HG02970 (cell line): Measurements from ENCODE around the gene CYTH2.

ENCODE experiments used
- ATAC-seq: cut with Tn5 transposase; IDR thresholded peaks from one replicate; pipeline ENCODE4 v1.9.1; 2021; ENCODE audit warnings: mild to moderate bottlenecking, moderate library complexity, moderate number of reproducible peaks; ENCODE audit not compliant: unreplicated experiment, low FRiP score

Gene CYTH2

DNA sequence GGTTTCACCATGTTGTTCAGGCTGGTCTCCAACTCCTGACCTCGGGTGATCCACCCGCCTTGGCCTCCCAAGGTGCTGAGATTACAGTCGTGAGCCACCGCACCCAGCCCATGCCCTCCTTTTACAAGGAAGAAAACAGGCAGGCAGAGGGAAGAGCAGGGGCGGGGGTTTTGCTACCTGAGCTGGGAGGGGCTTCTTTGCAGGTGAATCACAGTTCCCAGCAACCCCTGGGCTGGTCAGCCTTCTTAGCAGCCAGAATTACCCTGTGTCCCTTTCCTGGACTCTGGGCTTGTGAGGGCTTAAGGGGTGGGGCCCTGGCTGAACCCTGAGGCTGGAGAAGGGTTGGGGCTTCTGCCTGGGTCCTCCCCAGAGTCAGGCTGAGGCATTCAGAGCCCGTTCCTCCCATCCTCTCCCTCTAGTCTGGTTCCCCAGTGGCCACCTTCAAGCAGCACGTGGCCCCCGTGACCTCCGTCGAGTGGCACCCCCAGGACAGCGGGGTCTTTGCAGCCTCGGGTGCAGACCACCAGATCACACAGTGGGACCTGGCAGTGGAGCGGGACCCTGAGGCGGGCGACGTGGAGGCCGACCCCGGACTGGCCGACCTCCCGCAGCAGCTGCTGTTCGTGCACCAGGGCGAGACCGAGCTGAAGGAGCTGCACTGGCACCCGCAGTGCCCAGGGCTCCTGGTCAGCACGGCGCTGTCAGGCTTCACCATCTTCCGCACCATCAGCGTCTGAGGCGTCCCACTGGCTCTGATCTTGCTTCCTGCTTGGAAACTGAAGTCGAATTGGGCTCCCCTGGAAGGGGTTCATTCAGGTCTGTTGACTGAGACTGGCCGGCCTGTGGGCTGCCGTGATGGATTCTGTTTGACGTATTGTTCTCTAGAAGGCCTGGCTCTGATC, 16.6 kb upstream of the CYTH2 start:
- ATAC-seq, result no peak

DNA sequence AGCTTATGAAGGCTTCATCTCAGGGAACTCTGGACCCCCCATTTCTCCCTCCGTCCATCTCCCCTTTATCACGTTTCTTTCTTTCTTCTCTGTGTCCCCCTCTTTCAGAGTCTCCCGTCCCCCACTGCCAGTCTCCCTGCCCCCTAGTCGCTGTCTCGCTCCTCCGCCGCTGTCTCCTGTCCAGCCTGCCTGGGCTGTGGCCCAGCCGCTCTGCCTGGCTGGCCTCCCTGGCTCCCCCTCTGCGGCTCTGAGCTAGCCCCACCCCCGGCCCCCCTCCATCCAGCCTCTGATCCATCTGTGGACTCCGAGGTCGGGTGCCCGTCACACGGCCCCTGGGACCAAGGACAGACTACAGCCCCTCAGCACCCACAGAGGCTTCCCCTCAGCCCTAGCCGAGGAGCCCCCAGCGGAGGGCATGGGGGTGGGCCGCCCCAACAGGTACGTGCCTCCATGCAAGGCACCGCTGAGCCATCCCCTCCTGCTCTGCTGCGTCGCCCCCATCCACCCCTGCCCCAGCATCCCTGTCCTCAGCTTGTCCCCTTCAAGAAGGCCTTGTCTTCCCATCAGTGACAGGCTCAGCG, 14.9 kb upstream of the CYTH2 start:
- no peak for ATAC-seq

- no peak for ATAC-seq
These were observed 13.8 kb upstream of the CYTH2 start, which contains the start of gene KCNJ14 for GRCh38 chr19:48455171-48455907. TSS of gene KCNJ14 (plus strand) at chr19:48455574. CDS start at chr19:48461725, 6,151 bp downstream.

DNA sequence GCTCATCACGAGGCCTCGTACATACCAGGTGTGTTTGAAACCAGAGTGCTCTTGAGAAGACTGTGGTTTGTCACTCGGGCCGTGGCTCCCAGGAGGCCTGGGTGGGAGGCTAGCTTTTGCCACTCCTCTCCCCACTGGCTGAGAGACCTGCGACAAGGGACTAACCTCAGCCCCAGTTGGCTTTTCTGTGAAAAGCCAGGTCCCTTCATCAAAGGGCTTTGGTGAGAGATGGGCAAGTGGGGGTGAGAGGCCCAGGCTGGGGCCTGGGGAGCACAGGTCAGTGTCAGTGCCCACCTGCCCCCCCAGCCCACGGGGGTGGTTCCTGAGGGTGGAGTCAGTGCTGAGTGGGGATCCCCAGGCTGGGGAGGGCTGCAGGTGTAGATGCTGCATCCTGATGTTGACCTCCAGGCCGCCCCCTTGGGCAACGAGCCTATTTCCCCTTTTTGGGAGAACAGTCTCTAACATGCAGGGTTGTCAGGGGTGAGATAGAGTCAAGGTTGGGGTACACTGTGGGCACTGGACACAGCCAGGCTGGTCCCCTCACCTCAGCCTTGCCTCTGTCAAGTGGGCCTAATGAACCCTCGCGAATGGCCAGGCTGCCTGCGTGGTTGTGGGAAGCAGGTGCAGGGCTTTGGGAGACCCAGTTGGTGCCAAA, 13.1 kb upstream of the CYTH2 start:
- no peak for ATAC-seq

DNA sequence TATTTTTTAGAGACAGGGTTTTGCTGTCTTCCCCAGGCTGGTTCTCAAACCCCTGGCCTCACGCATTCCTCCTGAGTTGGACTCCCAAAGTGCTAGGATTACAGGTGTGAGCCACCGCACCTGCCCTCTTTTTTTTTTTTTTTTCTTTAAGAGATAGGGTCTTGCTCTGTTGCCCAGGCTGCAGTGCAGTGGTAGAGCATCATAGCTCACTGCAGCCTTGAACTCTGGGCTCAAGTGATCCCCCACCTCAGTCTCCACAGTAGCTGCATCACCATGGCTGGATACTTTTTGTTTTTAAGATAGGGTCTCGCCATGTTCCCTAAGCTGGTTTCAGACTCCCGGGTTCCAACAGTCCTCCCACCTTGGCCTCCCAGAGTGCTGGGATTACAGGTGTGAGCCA, 12.3 kb upstream of the CYTH2 start:
- ATAC-seq, result no peak

DNA sequence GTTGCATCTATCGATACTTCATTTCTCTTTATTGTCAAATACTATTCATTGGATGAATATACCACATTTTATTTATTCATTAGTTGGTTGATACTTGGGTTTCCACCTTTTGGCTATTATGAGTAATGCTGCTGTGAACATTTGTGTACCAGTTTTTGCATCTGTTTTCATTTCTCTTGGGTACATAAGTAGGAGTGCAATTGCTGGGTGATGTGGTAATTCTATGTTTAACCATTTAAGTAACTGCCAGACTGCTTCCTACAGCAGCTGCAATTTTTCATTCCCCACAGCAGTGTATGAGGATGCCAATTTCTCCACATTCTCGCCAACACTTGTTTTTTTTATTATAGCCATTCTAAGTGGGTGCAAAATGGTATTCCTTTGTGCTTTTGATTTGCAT, 11.2 kb upstream of the CYTH2 start:
- no peak for ATAC-seq

DNA sequence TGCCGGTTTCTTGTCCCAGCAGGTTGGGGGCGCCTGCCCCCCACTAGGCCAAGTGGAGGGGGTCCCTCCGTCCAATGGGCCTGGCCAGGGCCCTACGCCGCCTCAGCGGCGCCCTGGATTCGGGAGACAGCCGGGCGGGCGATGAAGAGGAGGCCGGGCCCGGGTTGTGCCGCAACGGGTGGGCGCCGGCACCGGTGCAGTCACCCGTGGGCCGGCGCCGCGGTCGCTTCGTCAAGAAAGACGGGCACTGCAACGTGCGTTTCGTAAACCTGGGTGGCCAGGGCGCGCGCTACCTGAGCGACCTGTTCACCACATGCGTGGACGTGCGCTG, 7.6 kb upstream of the CYTH2 start:
- ATAC-seq, result no peak

DNA sequence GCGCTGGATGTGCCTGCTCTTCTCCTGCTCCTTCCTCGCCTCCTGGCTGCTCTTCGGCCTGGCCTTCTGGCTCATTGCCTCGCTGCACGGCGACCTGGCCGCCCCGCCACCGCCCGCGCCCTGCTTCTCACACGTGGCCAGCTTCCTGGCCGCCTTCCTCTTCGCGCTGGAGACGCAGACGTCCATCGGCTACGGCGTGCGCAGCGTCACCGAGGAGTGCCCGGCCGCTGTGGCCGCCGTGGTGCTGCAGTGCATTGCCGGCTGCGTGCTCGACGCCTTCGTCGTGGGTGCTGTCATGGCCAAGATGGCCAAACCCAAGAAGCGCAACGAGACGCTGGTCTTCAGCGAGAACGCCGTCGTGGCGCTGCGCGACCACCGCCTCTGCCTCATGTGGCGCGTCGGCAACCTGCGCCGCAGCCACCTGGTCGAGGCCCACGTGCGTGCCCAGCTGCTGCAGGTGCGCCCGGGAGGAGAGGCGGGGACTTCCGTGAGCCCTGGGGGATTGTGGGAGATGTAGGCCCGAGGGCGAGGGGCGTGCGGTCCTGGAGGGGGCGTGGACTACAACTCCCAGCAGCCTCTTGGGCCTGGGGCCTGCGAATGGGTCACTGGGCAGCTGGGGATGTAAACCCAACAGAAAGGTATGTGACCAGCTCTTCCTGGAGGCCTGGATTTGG, 7.0 kb upstream of the CYTH2 start:
- no peak for ATAC-seq

DNA sequence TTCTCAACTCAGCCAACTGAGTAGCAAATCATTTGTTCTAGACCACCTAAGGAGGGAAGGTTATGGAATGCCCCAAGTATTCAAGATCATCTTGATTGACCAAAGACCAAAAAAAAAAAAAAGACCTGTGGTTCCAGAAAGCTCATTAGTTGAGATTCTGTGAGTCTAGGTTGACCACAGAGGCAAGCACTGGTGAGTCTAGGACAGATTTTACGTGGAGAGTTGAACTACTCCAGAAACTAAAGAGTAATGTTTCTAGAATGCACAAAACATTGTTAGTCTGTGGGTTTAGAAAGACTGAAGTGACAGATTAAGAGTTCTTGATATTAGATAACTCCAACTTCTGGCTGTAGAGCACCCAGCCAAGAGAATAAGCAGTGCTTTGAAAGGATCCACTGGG, 4.0 kb upstream of the CYTH2 start:
- no peak for ATAC-seq

DNA sequence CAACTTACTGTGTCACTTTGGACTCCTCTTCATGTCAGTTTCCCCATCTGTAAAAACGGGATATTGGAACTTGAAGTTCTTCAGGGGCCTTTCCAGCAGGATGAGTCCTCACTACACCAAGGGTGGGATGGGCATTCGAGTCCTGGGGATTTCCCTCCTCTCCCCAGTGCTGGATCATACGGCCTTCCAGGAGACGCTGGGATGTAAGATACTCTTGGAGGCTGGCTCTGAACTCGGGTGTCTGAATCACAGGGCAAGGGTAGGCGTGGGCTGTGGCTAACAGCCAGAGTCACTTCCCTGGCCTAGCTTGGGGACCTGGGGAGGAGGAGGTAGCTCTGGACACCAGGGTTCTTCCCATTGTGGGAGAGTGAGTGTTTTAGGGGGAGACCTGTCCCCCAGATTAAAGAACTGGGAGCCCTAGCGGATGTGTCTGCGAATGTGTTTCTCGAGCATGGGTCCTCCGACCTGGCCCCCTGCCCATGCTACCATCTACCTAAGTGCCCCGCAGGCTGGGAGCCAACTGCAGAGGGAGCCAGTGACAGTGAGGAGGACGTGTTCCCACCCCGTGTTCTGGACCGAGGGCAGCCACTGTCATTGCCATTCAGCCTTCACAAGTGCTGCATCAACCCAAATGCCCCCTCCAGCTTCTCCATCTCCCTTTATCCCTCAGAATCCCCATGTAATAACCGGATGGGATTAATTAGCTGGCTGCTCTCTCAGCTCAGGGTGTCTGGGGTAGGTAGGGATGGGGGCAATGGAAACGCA, 2.4 kb upstream of the CYTH2 start:
- ATAC-seq, result no peak

DNA sequence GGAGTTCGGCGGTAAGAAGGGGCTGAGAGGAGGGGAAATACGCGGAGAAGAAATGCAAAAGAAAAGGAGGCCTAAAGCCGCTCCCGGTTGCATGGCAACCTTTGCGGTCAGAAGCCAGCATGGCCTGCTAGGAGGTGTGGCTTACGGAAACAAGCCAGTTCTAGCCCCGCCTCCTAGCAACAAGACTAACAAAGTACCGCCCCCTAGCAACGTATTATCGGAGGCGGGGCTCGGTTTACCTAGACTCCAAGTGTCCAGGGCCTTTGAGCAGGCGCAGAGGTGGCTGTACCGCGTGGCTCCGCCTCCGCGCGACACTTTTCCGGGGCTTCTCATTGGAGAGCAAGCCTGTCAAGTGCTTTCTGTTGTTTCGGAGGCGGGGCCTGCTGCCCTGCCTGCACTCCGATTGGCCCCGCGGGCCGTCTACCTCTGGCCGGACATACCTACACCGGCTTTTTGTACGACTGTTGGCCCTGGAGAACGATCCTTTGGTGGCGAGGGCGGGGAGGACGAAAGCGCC, 339 bp upstream of the CYTH2 start:
- ATAC-seq, result peak; percentile 93

GRCh38 chr19:48469934-48470680, 938 bp downstream of the CYTH2 start:
- no peak for ATAC-seq

DNA sequence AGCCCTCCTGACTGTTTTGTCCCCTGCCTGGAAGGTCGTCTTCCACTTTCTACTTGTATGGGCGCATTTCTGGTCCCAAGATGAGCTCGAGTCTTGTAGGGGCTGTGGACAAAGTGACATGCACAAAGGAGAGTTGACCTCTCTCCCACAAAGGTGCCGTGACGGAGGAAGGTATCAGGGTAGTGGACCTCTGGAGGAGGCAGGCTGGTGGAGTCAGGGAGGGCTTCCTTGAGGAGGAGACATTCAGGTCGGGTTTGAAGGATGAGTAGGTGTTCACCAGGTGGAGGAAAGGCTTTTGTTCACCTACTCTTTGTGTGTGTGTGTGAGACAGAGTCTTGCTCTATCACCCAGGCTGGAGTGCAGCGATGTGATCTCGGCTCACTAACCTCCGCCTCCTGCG, 1.7 kb downstream of the CYTH2 start:
- no peak for ATAC-seq

- no peak for ATAC-seq
These were observed 2.7 kb downstream of the CYTH2 start for GRCh38 chr19:48471836-48472235.

DNA sequence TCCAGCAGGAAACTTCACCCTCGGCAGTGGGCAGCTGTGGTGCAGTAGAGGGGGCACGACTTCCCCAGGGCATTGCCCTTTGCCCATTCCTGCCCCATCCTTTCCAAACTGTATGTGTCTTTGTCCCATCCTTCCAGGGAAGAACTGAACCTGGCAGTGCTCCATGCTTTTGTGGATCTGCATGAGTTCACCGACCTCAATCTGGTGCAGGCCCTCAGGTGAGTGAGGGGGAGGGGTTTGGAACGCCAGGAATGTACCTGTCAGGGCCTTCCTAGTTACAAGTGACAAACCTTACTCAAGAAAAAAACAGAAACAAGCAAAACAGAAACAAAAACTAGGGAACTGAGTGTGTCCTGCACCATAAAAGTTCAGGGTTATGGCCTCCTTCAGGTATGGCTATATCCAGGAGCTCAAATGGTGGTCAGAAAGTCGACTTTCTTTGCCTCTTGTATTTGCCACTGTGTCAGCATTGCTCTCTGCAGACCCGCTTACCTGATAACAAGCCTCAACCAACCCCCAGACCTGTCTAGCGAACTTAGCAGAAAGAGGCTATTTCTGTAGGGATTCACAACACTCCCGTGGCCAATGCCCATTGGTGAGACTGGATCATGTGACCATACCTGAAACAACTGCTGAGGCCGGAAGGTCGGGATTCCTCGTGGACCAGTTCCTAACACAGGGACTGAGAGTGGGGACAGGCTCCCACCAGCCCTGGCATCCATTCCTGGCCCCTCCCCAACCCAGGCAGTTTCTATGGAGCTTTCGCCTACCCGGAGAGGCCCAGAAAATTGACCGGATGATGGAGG, 4.2 kb downstream of the CYTH2 start:
- ATAC-seq, result no peak

- no peak for ATAC-seq
These were observed 5.0 kb downstream of the CYTH2 start for GRCh38 chr19:48474084-48474592.

- ATAC-seq, result no peak
These were observed 6.3 kb downstream of the CYTH2 start for GRCh38 chr19:48475369-48476068.
